ENCODE data around the gene JUNB. TPM values are rescaled to one million over a fixed set of nuclear protein-coding genes. Genes with fewer than 3 reads are reported as not detected.

The JUNB gene
- total RNA-seq, 1 donor from 2014 or later, result 120 TPM

DNA sequence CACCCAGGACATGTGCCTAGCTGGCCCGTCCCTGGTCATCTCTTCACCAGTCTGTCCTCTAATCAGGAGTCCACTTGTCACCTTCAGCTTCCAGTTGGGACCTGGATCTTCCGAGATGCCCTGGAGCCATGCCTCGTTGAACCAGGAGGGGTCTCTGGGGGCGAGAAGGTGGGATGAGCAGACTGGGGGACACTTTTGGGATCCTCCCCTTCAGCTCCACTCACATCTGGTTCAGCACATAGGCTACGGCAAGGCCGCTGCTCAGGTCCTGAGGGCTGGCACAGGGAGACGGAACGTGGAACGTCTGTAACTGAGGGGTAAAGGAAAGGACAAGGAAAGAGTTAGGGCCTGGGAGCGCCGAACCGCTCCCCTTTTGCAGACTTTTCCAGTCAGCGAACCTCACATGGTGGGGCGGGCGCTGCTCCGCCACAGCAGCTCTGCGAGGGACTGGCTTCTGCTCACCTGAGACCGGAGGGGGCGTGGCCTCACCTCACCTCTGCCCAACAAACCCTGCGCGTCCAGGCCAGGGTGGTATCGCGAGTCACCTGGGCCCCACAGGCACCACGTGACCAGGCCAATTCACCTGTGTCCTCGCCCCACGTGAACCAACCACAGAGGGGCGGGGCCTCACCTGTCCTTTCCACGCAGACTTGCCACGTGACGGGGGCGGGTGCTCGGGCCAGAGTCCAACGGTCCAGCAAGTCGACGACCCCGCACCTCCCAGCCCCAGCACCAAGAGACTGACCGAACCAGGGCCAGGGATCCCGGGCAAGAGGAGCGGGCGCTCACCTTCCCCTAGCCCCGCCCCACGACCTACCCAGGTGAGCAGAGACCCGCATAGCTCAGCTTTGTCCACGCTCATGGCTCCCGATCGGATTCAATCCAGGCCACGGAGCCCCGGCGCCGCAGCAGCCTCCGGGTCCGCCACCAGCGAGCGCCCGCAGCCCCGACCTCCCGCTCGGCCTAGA lies 16.4 kb upstream of the JUNB start, which contains the start of gene HOOK2:
Gene HOOK2 (minus strand): TSS at position 965 of the 968 bp plus-strand sequence. CDS start 103 bp downstream, at position 862.
- no peak for DNase-seq (ENCODE audit: low read depth)

DNA sequence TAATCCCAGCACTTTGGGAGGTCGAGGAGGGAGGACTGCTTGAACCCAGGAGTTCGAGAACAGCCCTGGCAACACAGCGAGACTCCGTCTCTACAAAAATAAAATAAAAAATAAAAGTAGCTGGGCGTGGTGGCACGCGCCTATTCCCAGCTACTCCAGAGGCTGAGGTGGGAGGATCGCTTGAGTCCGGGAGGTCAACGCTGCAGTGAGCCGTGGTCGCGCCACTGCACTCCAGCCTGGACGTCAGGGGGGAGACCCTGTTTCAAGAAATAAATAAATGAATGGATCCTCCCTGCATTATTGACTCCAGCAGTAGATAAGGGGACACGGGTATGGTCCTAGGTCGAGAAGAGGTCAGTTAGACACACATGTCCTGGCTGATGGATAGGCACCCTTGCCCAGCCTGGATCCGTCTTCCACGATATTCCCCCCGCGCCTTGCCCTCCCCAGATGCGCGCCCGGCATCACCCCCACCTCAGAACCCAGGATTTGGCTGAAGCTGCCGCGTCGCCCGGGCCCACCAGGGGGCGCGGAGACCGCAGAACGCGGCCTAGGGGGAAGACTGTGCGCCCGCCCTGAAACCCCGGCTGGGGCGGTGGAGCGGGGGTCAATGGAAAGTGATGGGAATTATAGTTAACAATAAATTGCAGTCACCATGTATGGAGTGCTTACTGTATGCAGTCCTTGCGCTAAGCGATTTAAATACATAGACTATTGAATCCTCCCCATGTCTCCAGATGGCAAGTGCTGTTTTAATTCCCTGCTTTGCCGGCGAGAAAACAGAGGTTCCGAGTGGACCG lies 13.9 kb upstream of the JUNB start:
- DNase-seq (ENCODE audit: low read depth), result no peak

DNA sequence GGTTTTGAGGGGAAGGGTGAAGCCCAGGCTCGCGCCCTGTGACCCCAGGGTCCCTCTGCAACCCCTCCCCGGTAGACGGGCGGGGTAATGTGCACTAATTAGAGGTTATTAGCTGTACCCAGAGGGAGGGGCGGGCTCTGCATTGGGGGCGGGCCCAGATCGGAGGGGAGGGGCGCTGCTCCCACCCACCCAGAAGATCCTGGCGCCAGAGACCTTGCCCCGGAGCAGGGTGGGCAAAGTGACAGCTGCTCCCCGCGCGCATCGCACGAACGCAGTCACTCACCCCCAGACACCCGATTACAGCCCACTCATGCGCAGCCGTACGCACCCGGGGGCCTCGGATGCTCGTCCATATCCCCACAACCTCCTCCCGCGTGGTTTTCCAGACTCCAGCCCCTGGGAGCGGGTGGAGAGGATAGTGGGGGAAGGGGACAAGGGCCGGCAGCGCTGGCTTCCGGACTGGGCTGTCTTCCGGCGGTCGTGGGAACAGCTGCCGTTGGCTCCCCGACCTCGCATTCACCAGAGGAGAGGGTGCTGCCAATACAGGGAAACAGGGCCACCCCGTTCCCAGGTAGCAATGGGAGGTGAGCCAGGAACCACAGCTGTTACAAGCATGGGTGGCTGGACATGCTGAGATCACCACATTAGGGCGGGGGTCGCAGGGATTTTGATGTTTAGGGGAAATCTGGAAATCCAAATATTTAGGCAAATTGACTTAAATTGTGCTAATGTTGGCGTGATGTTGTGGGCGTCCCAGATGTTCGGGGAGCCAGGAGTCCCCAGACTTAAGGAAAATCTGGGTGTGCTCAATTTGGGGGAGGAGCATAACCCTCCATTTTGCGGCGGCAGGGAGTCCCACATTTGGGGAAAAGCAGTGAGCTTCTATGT lies 13.0 kb upstream of the JUNB start:
- DNase-seq (ENCODE audit: low read depth), result peak; percentile 58

DNA sequence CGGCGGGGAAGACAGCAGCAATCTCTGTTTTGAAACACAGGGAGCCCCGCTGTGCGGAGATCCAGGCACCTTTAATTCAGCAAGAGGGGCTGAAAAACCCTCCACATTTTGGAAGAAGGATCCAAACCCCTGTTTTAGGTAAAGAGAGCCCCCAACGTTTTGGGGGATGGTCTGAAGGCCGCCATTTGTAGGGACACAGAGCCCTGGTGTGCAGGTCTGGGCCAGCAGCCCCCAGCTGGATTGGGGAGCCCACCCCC lies 12.5 kb upstream of the JUNB start:
- no peak for DNase-seq (ENCODE audit: low read depth)

DNA sequence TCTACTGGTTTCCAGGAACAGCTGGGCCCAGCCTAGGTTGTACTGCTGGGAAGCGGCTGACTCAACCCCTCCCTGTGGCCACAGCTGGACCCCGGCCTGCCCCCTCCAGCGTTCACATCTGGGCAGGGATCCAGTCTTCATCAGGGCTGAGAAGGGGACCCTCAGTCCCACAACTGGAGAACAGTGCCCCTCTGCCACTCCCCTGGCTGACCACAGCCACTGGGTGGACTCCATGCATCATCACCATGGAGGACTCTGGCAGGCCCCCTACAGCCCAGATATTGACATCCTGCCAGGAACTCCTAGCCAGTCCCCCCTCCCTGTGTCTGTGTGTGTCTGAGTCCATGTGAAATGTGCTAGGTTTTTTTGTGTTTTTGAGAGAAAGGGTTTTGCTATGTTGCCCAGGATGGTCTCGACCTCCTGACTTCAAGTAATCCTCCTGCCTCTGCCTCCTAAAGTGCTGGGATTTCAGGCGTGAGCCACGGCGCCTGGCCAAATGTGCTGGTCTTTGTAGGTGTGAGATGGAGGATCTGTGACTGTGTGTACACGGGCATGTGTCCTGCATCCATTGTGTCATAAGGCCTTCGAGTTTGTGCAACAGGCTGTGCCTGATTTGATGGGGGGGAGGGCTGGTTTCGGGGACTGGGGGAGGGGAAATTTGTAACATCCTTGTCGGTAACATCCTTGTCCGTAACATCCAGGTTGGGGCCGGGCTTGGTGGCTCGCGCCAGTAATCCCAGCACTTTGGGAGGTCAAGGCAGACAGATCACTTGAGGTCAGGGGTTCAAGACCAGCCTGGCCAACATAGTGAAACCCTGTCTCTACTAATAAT lies 11.9 kb upstream of the JUNB start:
- peak; percentile 64 for DNase-seq (ENCODE audit: low read depth)

DNA sequence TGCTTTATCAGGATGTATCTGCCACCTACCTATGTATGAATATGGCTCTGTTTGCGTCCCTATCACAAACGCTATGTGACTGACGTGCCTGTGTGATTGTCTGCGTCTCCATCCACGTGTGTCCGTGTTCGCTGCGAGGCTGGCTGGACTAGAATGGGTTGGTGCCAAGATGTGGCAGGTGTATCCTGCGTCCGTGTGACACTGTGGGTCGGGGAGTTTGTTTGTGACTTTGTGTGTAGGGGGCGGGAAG lies 9.2 kb upstream of the JUNB start:
- no peak for DNase-seq (ENCODE audit: low read depth)

DNA sequence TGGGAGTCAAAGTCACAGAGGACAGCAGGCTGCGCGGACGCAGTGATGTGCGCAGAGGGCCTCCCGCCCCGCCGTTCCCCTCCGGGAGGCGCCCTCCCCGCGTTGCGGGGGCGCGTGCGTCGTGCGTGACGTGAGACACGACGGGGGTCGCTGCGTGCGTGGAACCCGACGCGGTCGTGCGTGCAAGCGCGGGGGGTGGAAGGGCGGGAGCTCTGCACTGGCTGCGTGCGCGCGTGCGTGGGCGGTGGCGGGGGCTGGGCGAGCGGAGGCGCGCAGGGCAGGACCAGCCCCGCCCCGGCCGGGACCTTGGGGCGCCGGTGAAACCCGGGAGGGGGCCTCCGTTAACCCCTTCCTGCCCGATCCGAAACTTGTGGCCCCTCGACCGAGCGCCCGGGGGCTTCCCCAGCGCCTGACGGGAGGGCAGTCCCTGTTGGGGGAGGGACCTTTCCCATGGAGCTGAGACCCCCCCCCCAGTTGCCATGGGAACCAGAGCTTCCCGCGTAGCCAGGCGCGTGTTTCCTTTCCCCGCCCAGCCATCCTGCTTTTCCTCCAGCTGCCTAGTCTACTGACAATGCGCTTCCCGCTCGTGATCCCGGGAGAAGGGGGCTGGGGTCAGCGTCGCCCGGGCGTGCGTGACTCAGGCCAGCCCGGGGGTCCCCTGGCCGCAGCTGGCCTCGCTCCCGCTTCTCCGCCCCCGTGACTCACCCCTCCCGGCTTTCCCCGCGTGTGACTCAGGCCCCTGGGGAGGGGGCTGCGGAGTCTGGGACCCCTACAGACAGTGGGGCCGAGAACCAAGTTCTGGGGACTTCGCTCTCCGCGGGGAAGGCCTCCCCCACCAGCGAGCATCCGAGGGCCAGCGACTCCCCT lies 8.6 kb upstream of the JUNB start:
- peak; percentile 56 for DNase-seq (ENCODE audit: low read depth)

DNA sequence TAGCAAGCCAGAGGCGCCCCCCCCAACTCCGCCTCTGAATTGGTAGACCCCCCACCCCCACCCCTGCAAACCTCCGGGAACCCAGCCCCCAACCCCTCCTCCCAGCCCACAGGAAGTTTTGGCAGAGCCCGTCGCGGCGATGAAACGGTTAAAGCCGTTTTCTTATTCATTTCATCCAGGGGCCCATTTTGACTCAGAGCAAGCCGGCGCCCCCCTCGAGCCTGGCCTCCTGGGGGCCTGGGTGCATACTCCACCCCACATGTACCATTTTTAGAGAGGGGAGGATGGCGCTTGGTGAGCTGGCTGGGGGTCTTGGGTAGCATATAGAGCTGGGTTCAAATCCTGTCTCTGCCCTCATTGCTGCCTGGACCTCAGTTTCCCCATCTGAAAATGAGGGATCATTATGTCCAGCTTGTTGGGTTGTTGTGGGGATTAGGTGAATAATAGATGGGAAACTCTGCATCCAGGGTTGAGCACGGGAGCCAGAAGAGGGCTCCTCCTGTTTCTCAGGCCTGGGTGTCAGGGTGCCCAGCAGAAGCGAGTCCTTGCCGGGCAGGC lies 7.9 kb upstream of the JUNB start:
- no peak for DNase-seq (ENCODE audit: low read depth)

DNA sequence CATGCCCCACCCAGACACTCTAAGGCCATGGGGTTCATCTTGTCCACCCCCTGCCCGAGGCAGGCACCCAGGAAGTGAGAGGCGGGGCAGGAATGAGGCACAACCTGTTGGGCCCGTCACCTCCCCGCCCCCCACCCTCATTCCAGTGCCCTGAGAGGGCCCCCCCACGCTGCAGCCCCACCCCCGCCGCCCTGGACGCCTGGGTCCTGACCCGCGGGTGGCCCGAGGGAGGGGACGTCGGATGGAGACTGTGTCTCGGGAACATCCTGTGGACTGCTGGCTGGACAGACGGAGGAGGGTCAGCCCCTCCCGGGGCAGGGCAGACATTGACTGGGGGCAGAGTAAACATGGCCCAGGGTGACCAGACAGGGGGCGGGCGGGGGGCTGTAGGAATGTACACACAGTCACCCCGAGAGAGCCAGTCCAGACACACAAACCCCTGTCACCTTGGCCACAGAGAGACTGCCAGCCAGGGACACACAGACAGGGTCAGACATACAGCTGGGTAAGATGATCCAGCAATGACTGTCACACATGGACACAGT lies 7.4 kb upstream of the JUNB start:
- DNase-seq (ENCODE audit: low read depth), result no peak

DNA sequence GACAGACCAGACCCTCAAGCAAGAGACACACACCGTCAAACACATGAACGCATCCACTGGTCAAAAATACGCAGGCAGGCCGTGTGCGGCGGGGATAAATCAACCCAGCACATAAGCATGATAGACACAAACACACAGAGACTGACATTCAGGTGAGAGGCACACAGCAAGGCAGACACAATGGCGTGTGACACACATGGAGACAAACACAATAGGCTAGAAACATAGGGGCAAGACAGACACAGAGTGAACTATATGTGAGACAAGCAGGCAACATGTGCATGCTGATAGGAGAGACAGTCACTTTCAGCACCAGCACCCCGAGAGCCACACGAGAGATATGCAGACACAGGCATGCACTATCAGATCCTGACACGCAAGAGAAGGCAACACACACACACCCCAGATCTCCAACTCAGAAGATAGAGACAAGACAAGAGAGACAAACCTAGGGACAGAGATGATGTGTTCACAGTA lies 6.9 kb upstream of the JUNB start:
- DNase-seq (ENCODE audit: low read depth), result no peak

DNA sequence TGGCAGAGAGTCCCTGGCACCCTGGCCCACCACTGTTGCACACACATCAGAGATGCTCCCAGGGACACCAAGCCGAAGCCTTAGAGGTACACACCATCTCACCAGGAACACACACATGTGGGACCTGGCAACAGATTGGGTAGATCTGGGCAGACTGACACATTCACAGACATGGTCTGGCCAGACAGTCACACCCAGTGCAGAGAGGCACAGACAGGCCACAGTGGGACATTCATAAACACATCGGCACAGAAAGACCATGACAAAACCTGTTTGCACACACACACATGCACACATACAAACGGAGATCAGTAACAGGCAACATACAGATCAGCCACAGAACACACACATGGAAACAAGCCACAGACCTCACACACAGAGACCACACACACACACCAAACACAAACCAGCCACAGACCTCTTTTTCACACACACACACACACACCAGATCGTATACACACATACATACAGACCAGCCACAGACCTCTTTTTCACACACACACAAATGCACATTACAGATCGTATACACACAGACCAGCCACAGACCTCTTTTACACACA lies 6.3 kb upstream of the JUNB start:
- no peak for DNase-seq (ENCODE audit: low read depth)

DNA sequence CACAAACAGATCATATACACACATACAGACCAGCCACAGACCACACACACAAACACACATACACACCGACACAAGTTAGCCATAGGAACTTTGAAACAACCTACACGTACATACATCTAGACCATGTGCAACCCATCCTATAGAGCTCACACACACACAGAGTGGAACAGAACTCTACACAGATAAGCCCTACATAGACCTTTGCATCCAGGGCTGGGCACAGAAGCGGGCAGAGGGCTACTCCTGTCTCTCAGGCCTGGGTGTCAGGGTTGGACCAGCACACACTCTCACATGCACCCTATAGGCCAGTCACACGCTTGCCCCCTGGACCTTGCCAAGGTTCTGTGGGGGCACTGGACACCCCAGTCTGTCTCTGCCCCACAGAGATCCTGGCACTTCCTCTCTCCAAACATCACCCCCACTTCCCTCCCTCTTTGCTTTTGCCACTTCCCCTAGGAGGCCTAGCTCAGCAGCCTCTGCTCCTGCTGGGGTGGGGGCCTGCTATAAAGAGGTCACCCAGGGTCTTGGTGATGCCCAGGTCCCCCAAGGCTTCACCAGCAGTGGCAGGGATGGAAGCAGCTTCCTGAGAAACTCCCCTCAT lies 5.8 kb upstream of the JUNB start:
- DNase-seq (ENCODE audit: low read depth), result no peak

DNA sequence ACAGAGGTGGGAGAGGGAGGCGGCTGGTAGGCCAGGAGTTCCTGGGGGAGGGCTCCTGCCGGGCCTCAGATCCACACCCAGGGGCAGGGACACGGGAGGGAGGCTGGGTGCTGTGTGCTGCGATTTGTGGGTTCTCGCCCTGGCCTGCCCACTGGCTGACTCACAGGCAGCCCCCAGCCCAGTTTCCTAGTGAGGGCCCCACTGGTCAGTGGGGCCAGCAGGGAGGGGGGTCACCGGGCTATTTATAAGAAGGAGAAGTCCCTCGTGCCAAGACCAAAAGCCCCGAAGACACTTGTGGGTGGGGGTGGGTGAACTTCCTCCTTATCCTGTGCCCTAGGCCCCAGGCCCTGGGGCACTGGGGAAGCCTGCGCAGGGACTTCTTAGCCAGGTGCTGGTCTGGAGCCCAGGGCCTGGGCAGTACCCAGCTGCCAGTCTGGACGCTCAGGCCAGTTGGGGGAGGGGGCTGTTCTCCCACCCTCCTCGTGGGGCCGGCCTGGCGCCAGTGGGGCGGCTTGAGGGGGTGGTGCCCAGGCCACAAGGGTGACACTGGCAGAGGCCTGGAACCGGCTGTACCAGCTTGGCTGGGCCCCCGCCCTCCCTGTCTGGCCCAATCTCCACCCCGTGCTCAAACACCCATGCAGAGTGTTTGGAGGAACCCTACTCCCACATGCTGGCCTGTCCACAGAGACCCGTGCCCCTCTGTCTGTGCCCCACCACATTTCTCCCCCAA lies 5.0 kb upstream of the JUNB start:
- no peak for DNase-seq (ENCODE audit: low read depth)

DNA sequence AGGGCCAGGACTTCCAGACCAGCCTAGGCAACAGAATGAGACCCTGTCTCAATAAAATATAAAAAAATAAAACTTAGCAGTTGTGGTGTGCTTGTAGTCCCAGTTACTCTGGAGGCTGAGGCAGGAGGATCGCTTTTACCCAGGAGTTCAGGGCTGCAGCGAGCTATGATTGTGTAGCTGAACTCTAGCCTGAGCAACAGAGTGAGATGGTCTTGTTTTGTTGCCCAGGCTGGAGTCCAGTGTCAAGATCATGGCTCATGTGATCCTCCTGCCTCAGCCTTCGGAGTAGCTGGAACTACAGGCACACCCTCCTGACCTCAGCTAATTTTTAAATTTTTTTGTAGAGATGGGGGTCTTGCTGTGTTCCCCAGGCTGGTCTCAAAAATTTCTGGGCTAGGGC lies 4.3 kb upstream of the JUNB start:
- no peak for DNase-seq (ENCODE audit: low read depth)

DNA sequence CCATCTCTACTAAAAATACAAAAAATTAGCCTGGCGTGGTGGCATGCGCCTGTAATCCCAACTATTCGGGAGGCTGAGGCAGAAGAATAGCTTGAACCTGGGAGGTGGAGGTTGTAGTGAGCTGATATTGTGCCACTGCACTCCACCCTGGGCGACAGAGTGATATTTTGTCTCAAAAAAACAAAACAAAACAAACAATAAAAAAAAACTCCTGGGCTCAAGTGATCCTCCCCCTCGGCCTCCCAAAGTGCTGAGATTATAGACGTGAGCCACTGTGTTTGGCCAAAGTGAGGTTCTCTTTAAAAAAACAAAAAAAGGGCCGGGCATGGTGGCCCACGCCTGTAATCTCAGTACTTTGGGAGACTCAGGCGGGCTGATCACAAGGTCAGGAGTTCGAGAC lies 3.8 kb upstream of the JUNB start:
- no peak for DNase-seq (ENCODE audit: low read depth)

DNA sequence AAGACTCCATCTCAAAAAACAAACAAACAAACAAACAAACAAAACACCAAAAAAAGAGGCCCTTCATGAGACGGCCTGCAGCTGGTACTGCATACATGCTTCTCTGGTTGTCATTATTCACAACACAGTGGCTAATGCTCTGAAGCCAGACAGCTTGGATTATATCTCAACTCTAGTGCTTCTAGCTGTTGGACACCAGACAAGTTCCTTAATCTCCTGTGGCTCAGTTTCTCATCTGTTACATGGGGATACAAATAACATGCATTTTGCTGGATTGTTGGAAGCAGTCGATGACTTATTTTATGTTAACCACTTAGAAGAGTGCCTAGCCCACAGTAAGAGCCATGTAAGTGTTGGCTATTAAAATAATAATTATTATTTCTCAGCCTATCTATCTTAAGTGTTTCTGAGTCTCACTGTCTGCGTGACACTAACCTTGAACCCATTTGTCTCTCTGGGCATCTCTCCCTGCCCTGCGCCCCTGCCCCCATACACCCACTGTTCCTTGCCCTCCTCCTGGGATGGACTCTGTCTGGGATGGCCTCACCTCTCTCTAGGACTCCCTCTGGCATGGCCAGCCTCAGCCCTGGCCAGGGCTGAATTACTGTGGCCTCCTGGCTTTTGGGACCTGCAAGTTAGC lies 3.1 kb upstream of the JUNB start:
- no peak for DNase-seq (ENCODE audit: low read depth)

DNA sequence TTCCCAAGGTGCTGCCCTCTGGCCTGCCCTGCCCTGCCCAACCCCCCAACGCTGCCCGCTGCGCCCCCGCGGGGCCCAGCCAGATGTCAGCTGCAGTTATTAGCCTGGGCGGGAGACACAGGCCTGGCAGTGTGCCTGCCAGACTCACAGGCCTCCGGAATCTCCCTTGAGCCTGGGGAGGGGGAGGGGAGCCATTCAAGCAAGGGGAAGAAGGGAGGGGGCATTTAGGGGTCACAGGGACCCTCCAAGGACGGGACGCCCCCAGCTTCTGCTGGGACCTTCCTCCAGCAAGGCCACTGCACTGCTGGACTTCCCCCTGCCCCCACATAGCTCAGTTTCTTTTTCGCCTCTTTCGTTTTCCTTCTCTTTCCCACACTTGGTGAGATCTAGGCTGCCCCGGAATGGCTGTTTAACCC lies 2.6 kb upstream of the JUNB start:
- DNase-seq (ENCODE audit: low read depth), result peak; percentile 66

Measured in renal cortical epithelial cell (primary cell).